Sigmoid colon (tissue), 7 donors: ENCODE measurements around the gene RAB3IL1. TPM values are rescaled to one million over a fixed set of nuclear protein-coding genes. Genes with fewer than 3 reads are reported as not detected.

Source experiments
- DNase-seq: peaks from one replicate; pipeline ENCODE4 v3.0.0-alpha.2; 2019
- H3K27ac ChIP-seq, 4 donors: fragments of 200-600 bp; sonication (generic); one replicate each; pipeline ENCODE4 v1.5.1; 2016 to 2019; ENCODE audit warnings: mild to moderate bottlenecking in 1 of 4
- H3K27me3 ChIP-seq, 3 donors: fragments of 200-600 bp; sonication (generic); one replicate each; pipeline ENCODE4 v1.5.1; 2019; ENCODE audit warnings: mild to moderate bottlenecking in 1 of 3
- H3K36me3 ChIP-seq, 4 donors: fragments of 200-600 bp; sonication (generic); one replicate each; pipeline ENCODE4 v1.5.1; 2016 to 2019
- H3K4me1 ChIP-seq, 4 donors: fragments of 200-600 bp; sonication (generic); one replicate each; pipeline ENCODE4 v1.5.1; 2017 to 2019
- H3K4me3 ChIP-seq, 4 donors: fragments of 200-600 bp; sonication (generic); one replicate each; pipeline ENCODE4 v1.5.1; 2017 to 2019; ENCODE audit warnings: mild to moderate bottlenecking in 2 of 4, moderate library complexity in 1 of 4
- H3K9me3 ChIP-seq, 4 donors: fragments of 200-600 bp in 3 of 4; sonication (generic) in 3 of 4; one replicate each; pipeline versions ENCODE4 v1.5.1 to v1.6.1; 2013 to 2019
- CTCF ChIP-seq, 4 experiments: fragments of 450-650 bp in 3 of 4; fragments of 200-600 bp in 1 of 4; IDR thresholded peaks; one replicate each; pipeline ENCODE4 v1.5.1; 2016 to 2019; ENCODE audit warnings: antibody characterized with exemption in 4 of 4, mild to moderate bottlenecking in 3 of 4, moderate library complexity in 2 of 4
- EP300 ChIP-seq, 4 donors: sonication (generic); formaldehyde crosslinking; IDR thresholded peaks; one replicate each; pipeline ENCODE4 v1.6.1; 2017; ENCODE audit warnings: antibody characterized with exemption in 4 of 4
- POLR2A ChIP-seq, 2 donors: fragments of 450-650 bp; IDR thresholded peaks; one replicate each; pipeline ENCODE4 v1.6.1; 2016; ENCODE audit warnings: antibody characterized with exemption in 2 of 2, mild to moderate bottlenecking in 2 of 2, moderate library complexity in 2 of 2
- POLR2AphosphoS5 ChIP-seq, 4 donors: sonication (generic); formaldehyde crosslinking; IDR thresholded peaks; one replicate each; pipeline ENCODE4 v1.6.1; 2017; ENCODE audit warnings: antibody characterized with exemption in 4 of 4
- WGBS, 2 donors: extraction: QIAGEN DNeasy Blood & Tissue Kit; methylation state at CpG; one replicate each; pipeline ENCODE4 v1.1.7; 2013; 5-methylcytosine and 5-hydroxymethylcytosine counted together
- intact Hi-C: fragments of 100-400 bp; cut with DNase I; formaldehyde crosslinking; loops from one replicate; pipeline ENCODE4 v1.15.1; 2023
- polyA plus RNA-seq, 3 donors: library from polyadenylated mRNA; stranded (reverse); fragments of 200-250 nt; gene quantifications; one replicate each; pipeline ENCODE4 v1.2.3, GENCODE V29; 2013
- total RNA-seq, 4 donors: library from RNA; depleted of rRNA; stranded (reverse); fragments of >200 nt; gene quantifications; one replicate each; pipeline ENCODE4 v1.1.0, GENCODE V29; 2016
- donor health status: healthy with polysubstance abuse.
- donor health status: Bipolar disorder and iron deficiency.
- donor health status: healthy.

Gene RAB3IL1
- total and polyA plus RNA-seq, 7 donors = 5.1 to 23.7 (median 18.0) TPM

- Histone ChIP-seq H3K4me1 (peaks cover 0 to 8% (median 0%) of the 10 kb centered on the region in 4 donors), H3K27ac (no peak overlapping the region), H3K4me3 (no peak overlapping the region), H3K27me3 (no peaks in the 10 kb centered on the region), H3K36me3 (peaks cover 0 to 83% (median 2%) of the 10 kb centered on the region in 4 donors), H3K9me3 (no peaks in the 10 kb centered on the region)
- no peak for DNase-seq
- WGBS, 2 donors = 72% methylated on average over 9 of the region's 9 CpGs
- TF ChIP-seq CTCF (IDR thresholded peaks at IDR 0.05) (no peak), POLR2AphosphoS5 (IDR thresholded peaks at IDR 0.05) (no peak), EP300 (IDR thresholded peaks at IDR 0.05) (no peak), POLR2A (IDR thresholded peaks at IDR 0.05) (no peak)
- intact Hi-C loops = no loop called here
Measured at GRCh38 chr11:61861634-61862033, 55.7 kb downstream of the RAB3IL1 start.

GRCh38 chr11:61860054-61860903, 57.1 kb downstream of the RAB3IL1 start:
- intact Hi-C loops = no loop called here
- peaks cover 0 to 8% (median 0%) of the 10 kb centered on the region in 4 donors for H3K4me1 ChIP-seq
- DNase-seq = peak; percentile 81
- H3K36me3 ChIP-seq = peaks cover 0 to 71% (median 2%) of the 10 kb centered on the region in 4 donors
- 30 to 76% methylated on average over 16 of the region's 16 CpGs for WGBS, 2 donors
- H3K27me3 ChIP-seq = no peaks in the 10 kb centered on the region
- H3K4me3 ChIP-seq = no peak overlapping the region
- no peaks in the 10 kb centered on the region for H3K9me3 ChIP-seq
- H3K27ac ChIP-seq = no peak overlapping the region
- no peak for TF ChIP-seq CTCF (IDR thresholded peaks at IDR 0.05)
- TF ChIP-seq POLR2AphosphoS5 (IDR thresholded peaks at IDR 0.05) = no peak
- TF ChIP-seq EP300 (IDR thresholded peaks at IDR 0.05) = no peak
- TF ChIP-seq POLR2A (IDR thresholded peaks at IDR 0.05) = no peak

- intact Hi-C loops = no loop called here
- Histone ChIP-seq H3K36me3 (peaks cover 0 to 60% (median 4%) of the 10 kb centered on the region in 4 donors), H3K4me1 (peaks cover 0 to 16% (median 0%) of the 10 kb centered on the region in 4 donors), H3K9me3 (no peaks in the 10 kb centered on the region), H3K4me3 (no peak overlapping the region), H3K27me3 (no peaks in the 10 kb centered on the region), H3K27ac (no peak overlapping the region)
- 88 to 94% methylated on average over 12 of the region's 12 CpGs for WGBS, 2 donors
- TF ChIP-seq POLR2A (IDR thresholded peaks at IDR 0.05) = no peak
- no peak for TF ChIP-seq POLR2AphosphoS5 (IDR thresholded peaks at IDR 0.05)
- TF ChIP-seq CTCF (IDR thresholded peaks at IDR 0.05) = no peak
- TF ChIP-seq EP300 (IDR thresholded peaks at IDR 0.05) = no peak
- DNase-seq = no peak
Measured at GRCh38 chr11:61855939-61856680, 61.3 kb downstream of the RAB3IL1 start.

GRCh38 chr11:61854966-61855714, 62.2 kb downstream of the RAB3IL1 start:
- no peak for DNase-seq
- Histone ChIP-seq H3K27me3 (no peaks in the 10 kb centered on the region), H3K4me1 (peaks cover 0 to 11% (median 0%) of the 10 kb centered on the region in 4 donors), H3K4me3 (no peak overlapping the region), H3K9me3 (no peaks in the 10 kb centered on the region), H3K27ac (peak overlapping the region in 1 of 4 donors; percentile 8), H3K36me3 (peaks cover 0 to 67% (median 4%) of the 10 kb centered on the region in 4 donors)
- 89 to 92% methylated on average over 14 of the region's 14 CpGs for WGBS, 2 donors
- TF ChIP-seq CTCF (IDR thresholded peaks at IDR 0.05) (no peak), EP300 (IDR thresholded peaks at IDR 0.05) (no peak), POLR2A (IDR thresholded peaks at IDR 0.05) (no peak), POLR2AphosphoS5 (IDR thresholded peaks at IDR 0.05) (no peak)
- intact Hi-C loops = no loop called here
